Measurements from ENCODE around the gene MACROD2.

The MACROD2 gene

GRCh38 chr20:15079594-15080340 lies 1084.5 kb downstream of the MACROD2 start:
- no peaks in the 10 kb centered on the region for H3K27me3 ChIP-seq
- DNase-seq: no peak
- H3K9me3 ChIP-seq: no peaks in the 10 kb centered on the region
- peaks cover 5% of the 10 kb centered on the region for H3K4me1 ChIP-seq
- no peaks in the 10 kb centered on the region for H3K36me3 ChIP-seq
- no peak for TF ChIP-seq CTCF (IDR thresholded peaks at IDR 0.05; ENCODE audit: low read depth, low read length)
- H3K4me3 ChIP-seq (ENCODE audit: low read depth, low read length): no peak overlapping the region

- DNase-seq: no peak
- no peak for TF ChIP-seq CTCF (IDR thresholded peaks at IDR 0.05; ENCODE audit: low read depth, low read length)
- H3K4me1 ChIP-seq: peaks cover 5% of the 10 kb centered on the region
- H3K4me3 ChIP-seq (ENCODE audit: low read depth, low read length): no peak overlapping the region
- H3K27me3 ChIP-seq: no peaks in the 10 kb centered on the region
- H3K9me3 ChIP-seq: no peaks in the 10 kb centered on the region
- H3K36me3 ChIP-seq: no peaks in the 10 kb centered on the region
These were observed 1085.9 kb downstream of the MACROD2 start for GRCh38 chr20:15081261-15081660.

GRCh38 chr20:15091421-15092037 lies 1096.2 kb downstream of the MACROD2 start:
- TF ChIP-seq CTCF (IDR thresholded peaks at IDR 0.05; ENCODE audit: low read depth, low read length): no peak
- DNase-seq: no peak

GRCh38 chr20:15098351-15098750 lies 1103.0 kb downstream of the MACROD2 start:
- H3K9me3 ChIP-seq: no peaks in the 10 kb centered on the region
- no peaks in the 10 kb centered on the region for H3K4me1 ChIP-seq
- no peak overlapping the region for H3K4me3 ChIP-seq (ENCODE audit: low read depth, low read length)
- no peak for DNase-seq
- H3K27me3 ChIP-seq: no peaks in the 10 kb centered on the region
- TF ChIP-seq CTCF (IDR thresholded peaks at IDR 0.05; ENCODE audit: low read depth, low read length): no peak
- no peaks in the 10 kb centered on the region for H3K36me3 ChIP-seq

More at GRCh38 chr20:15091421-15092037, 1096.2 kb downstream of the MACROD2 start:
- no peaks in the 10 kb centered on the region for H3K9me3 ChIP-seq
- H3K27me3 ChIP-seq: no peaks in the 10 kb centered on the region
- H3K4me3 ChIP-seq (ENCODE audit: low read depth, low read length): no peak overlapping the region
- H3K4me1 ChIP-seq: peaks cover 2% of the 10 kb centered on the region; the same call in 1 of the 2 replicates
- H3K36me3 ChIP-seq: no peaks in the 10 kb centered on the region

GRCh38 chr20:15099130-15099529 lies 1103.8 kb downstream of the MACROD2 start:
- TF ChIP-seq CTCF (IDR thresholded peaks at IDR 0.05; ENCODE audit: low read depth, low read length): no peak
- Histone ChIP-seq H3K27me3 (no peaks in the 10 kb centered on the region), H3K4me3 (ENCODE audit: low read depth, low read length) (no peak overlapping the region), H3K9me3 (no peaks in the 10 kb centered on the region), H3K36me3 (no peaks in the 10 kb centered on the region), H3K4me1 (no peaks in the 10 kb centered on the region)
- DNase-seq: no peak
